Activated effector memory CD4-positive, alpha-beta T cell treated with anti-CD3 and anti-CD28 coated beads, Interleukin-2, amount 50 U/mL, for 16 hours (primary cell): ENCODE results near the gene PREX1.
"Not testable (repeated sequence)": the region's sequence is repeated elsewhere in the genome, so short reads cannot be mapped to it uniquely, and the experiment has no call there.

Experiments used
- DNase-seq: peaks from one replicate; pipeline ENCODE4 v3.0.0-alpha.2; 2020

PREX1 gene

DNA sequence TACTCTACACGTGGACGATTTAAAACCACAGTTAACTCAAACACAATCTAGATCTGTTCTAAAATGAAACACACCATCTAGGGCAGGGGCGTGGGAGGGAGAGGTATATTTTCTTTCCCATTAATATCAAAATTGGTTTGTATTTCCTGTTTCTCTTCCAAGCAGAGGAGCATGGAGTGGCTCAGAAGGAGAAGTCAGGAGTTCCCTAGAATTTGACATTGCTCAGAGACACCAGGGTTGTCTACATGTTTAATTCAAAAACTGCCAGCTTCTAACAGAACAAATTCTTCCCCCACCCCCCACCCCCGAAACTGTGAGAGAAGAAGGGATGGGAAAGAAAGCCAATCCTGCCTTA lies 2.3 kb downstream of the PREX1 start:
- no peak for DNase-seq

DNA sequence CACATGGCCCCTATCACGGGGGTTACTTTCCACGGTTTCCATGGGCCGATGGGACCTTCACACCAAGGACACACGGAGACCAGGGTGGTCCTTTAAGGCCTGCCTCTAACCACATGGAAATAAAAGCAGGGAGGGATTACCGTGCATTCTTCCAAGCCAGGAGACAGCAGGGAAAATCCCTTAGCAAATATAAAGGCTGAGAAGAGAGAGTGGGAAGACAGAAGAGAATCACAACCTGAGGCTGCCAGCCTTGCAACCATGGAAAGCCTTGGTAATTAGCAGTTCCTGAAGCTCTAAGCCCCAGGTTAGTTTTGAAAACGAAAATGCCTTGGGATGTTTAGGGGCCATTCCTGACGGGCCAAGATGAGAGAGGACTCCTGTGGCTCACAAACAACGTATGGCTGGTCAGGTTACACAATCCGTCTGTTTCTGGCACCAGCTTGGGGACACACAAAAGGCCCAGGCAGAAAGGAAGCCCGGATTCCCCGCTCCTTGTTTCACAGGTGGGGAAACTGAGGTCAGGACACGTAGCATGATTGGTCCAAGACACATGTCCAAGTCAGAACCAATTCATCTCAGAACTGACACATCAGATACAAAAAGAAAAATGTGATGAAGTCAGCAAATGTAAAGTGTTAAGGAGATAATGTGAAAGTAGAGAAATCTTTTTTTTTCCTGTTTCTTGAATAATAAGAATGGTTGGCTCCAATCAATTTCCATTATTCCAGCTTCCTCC lies 2.8 kb downstream of the PREX1 start:
- DNase-seq, result no peak

- peak; percentile 86 for DNase-seq
These were observed 3.8 kb downstream of the PREX1 start for GRCh38 chr20:48823960-48824498.

- DNase-seq, result no peak
These were observed 4.3 kb downstream of the PREX1 start for GRCh38 chr20:48823476-48823875.

DNA sequence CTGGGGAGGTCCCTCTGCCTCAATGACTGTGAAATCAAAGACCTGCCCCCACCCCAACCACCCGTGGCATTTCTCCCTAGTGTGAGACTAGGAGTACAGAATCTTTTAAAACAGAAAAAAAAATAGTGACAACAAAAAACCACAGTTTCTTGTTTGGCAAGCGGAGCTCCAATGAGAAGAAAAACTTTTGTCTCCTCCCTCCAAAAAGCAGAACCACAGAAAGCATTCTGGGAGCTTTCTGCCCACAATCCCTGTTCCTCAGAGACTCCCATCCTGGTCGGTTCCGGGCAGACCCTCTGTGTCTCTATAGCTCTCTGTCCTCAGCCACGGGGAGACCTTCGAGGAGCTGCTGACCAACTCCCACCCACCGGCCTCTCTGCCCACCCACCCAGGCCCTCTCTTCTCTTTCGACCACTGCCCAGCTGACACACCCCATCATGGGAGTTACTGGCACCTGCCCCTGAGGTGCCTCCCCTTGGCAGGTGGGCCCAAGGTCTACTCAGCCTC lies 4.9 kb downstream of the PREX1 start:
- DNase-seq, result no peak

- no peak for DNase-seq
These were observed 5.6 kb downstream of the PREX1 start for GRCh38 chr20:48822178-48822577.

- no peak for DNase-seq
These were observed 6.4 kb downstream of the PREX1 start for GRCh38 chr20:48821261-48821920.

- peak; percentile 58 for DNase-seq
These were observed 7.2 kb downstream of the PREX1 start for GRCh38 chr20:48820649-48820973.

GRCh38 chr20:48819821-48820648 lies 7.8 kb downstream of the PREX1 start:
- no peak for DNase-seq

DNA sequence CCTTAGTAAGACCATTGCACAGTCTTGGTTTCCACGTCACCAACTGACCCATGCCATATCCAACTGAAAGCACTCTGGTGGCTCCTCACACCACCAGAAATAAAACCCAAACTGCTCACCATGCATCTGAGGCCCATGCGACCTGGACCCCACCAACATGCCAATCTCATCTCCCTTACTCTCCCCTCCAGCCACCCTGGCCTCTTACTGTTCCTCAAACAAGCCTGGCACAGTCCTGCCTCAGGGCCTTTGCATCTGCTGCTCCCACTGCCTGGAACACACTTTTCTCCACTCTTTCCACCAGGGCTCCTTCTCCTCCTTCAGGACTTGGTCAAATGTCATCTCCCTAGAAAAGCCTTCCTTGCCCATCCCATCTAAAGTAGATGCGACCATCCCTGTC lies 8.7 kb downstream of the PREX1 start:
- DNase-seq, result no peak

- peak; percentile 73 for DNase-seq
These were observed 9.3 kb downstream of the PREX1 start for GRCh38 chr20:48818481-48818987.

GRCh38 chr20:48818031-48818370 lies 9.8 kb downstream of the PREX1 start:
- no peak for DNase-seq

DNA sequence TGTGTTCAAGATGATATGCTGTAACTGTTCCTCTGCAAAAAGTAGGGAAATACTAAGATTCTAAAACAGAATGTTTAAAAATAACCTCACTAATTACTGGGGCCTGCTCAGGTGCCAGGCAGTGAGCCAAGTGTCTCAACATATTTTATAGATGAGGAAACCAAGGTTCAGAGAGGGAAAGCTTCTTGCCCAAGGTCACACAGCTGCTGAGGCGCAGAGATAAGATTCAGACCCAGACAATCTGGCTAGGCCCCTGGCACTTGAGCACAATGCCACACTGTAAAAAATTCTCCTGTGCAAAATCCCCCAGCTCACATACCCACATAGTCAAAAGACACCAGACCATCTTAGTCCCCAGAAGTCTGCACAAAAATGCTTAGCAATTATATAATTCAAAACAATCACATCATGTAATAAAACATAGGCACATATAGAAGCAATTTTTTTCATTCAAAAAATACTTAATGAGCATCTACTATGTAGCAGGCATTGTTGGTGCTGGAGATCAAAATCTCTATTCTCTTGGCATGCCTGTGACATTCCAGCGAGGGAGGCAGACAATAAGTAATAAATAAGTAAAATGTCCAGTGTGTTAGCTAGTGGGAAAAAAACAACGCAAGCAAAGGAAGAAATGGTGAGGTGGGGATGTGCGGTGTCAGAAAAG lies 10.3 kb downstream of the PREX1 start:
- DNase-seq, result no peak

GRCh38 chr20:48816282-48817205 lies 11.3 kb downstream of the PREX1 start:
- DNase-seq, result no peak

DNA sequence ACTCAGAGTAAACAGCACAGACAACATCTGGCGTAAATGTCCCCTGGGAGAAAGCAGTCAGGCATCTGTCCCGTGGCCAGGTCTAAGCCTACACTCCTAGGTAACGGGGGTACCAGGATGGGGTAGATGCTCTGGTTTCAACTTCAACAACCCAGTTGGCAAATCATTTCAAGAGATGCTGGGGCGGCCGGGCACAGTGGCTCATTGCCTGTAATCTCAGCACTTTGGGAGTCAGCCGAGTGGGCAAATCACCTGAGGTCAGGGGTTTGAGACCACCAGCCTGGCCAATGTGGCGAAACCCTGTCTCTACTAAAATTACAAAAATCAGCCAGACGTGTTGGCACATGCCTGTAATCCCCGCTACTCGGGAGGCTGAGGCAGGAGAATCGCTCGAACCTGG lies 12.3 kb downstream of the PREX1 start:
- DNase-seq, result no peak

GRCh38 chr20:48814633-48815032 lies 13.2 kb downstream of the PREX1 start:
- no peak for DNase-seq

GRCh38 chr20:48813930-48814546 lies 13.8 kb downstream of the PREX1 start:
- DNase-seq, result peak; percentile 53

DNA sequence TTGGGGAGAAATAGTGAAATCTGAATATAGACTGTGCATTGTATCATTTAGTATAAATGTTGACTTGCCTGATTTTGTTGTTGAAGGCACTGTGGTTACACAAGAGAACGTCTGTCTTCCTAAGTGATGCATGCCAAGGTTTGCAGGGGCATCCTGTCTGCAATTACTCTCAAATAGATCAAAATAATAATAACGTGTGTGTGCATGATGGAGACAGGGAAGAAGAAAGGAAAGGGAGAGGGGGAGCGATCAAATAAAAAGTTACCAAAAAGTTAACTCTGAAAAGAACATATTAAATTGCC lies 14.4 kb downstream of the PREX1 start:
- DNase-seq, result no peak

DNA sequence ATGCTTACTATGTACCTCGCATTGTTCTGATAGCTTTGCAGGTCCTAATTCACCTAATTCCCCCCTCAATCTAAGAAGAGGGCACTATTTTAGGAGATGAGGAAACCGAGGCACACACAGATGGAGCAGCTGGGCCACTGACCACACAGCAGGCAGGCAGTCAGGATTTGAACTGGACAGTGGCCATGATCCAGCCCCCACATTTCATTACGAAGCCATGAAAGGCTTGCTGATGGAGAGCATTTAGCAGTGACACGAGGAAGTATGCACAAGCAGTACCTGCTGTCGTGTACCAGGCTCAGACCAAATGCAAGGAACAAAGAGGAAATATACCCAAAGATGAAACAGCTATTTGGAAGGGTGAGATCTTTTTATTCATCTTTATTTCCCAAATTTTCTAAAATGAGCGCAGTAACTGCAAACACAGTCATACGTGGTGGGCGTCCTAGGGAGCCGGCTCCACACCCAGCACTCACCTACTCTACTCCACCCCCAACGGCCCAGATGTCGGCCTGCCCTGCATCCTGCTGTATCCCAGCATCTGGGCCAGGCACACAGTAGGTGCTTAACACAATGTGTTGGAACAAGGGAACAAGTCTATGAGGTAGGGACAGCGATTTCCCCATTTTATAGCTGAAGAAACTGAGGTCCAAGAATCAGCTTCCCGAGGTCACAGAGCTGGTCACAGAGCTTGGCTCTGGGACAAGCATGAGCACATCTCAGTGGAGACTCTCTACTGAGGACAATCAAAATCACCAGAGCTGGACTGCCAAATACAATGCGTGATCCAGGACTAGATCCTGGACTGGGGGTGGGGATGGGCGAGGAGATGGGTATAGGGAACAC lies 15.0 kb downstream of the PREX1 start:
- DNase-seq, result no peak

DNA sequence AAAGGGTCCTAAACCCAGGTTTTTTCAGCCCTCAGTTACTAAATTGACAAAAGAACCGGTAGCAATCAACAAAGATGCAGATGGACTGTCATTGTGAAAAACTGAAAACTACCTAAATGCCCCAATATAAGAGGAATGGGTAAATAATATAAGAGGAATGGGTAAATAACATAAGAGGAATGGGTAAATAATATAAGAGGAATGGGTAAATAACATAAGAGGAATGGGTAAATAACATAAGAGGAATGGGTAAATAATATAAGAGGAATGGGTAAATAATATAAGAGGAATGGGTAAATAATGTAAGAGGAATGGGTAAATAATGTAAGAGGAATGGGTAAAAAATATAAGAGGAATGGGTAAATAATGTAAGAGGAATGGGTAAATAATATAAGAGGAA lies 15.7 kb downstream of the PREX1 start:
- not testable (repeated sequence) for DNase-seq

GRCh38 chr20:48809673-48810072 lies 18.1 kb downstream of the PREX1 start:
- no peak for DNase-seq
